Fibroblast of mammary gland (primary cell): ENCODE data around the gene QPCT.
"Not testable (repeated sequence)": the region's sequence is repeated elsewhere in the genome, so short reads cannot be mapped to it uniquely, and the experiment has no call there.

Experiments used
- DNase-seq: peaks from one replicate; pipeline ENCODE4 v3.0.0-alpha.2; 2010; ENCODE audit warnings: low read depth
- H3K4me3 ChIP-seq: 2 replicates; pipeline ENCODE4 v1.5.1; 2011; ENCODE audit warnings: low read depth, mild to moderate bottlenecking, low read length, moderate library complexity; ENCODE audit not compliant: control insufficient read depth
- TF ChIP-seq, protein P1 (sequence below): conservative IDR thresholded peaks from 2 replicates; pipeline ENCODE4 v1.5.1; 2011; ENCODE audit warnings: low read depth, low read length, inconsistent platforms; ENCODE audit not compliant: control insufficient read depth, insufficient read depth

Gene QPCT

DNA sequence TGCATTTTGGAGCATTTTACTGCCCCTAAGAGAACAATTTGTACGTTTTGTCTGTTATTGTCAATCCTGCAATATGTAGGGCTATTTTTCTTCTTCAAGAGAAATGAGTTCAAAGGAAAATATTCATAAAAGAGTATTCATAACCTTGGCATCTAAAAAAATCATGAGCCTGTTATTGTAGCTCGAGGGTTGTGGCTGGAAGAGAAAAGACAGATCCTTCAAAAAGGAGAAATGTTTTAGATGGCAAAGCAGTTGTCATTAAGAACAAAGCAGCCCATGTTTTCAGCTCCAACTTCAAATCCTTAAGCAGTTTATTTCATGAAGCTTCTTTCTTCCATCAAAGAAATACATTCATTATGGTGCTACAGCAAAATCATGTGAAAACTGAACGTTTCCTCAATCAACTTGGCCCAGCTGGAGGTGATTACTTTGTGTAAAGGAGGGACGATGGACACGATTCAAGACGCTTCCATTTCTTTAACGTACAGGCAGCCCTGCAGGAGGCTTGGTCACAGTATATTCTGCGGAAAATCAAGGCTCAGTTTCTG lies 31.4 kb downstream of the QPCT start:
- TF ChIP-seq, protein P1, sequence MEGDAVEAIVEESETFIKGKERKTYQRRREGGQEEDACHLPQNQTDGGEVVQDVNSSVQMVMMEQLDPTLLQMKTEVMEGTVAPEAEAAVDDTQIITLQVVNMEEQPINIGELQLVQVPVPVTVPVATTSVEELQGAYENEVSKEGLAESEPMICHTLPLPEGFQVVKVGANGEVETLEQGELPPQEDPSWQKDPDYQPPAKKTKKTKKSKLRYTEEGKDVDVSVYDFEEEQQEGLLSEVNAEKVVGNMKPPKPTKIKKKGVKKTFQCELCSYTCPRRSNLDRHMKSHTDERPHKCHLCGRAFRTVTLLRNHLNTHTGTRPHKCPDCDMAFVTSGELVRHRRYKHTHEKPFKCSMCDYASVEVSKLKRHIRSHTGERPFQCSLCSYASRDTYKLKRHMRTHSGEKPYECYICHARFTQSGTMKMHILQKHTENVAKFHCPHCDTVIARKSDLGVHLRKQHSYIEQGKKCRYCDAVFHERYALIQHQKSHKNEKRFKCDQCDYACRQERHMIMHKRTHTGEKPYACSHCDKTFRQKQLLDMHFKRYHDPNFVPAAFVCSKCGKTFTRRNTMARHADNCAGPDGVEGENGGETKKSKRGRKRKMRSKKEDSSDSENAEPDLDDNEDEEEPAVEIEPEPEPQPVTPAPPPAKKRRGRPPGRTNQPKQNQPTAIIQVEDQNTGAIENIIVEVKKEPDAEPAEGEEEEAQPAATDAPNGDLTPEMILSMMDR: no peak
- H3K4me3 ChIP-seq: no peak overlapping the region
- DNase-seq: peak; percentile 34

- peak; percentile 96 for DNase-seq
- TF ChIP-seq, protein P1: no peak
- H3K4me3 ChIP-seq: no peak overlapping the region
Measured at GRCh38 chr2:37376421-37377186, 32.2 kb downstream of the QPCT start.

DNA sequence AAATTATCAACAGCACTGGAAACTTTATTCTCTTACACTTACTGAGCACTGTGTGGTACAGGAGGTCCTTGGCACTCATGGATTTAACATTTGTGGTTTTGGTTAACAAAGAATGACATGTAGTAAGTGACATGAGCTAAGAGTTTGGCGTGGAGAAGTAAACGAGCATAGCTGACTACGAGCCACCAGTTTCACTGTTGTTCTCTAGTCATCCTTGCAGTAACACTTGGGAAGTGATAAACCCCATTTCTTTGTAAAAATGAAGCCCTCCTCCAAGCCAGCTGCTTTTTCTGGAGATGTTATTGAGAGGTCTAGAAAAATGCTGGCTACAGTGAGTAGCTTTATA lies 32.7 kb downstream of the QPCT start:
- DNase-seq: peak; percentile 83
- H3K4me3 ChIP-seq: no peak overlapping the region
- TF ChIP-seq, protein P1: no peak

DNA sequence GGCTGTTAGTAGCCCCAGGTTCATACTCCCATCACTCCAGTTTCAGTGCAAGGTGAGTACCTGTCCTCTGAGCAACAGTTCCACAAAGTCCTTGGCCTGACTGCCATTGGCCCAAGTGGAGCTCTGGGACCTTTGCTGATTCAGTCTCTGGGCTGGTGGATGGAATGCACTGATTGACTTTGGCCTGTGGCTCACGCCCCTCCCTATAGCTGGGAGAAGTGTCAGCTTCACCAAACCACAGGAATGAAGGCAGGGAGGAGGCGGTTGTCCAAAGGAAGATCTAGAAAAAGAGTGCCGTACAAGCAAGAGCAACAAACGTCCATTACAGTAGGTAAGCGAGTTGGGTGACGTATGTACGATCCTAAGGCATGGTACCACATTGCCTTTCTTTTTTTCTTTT lies 34.0 kb downstream of the QPCT start:
- peak; percentile 69 for DNase-seq
- TF ChIP-seq, protein P1: no peak
- H3K4me3 ChIP-seq: no peak overlapping the region

DNA sequence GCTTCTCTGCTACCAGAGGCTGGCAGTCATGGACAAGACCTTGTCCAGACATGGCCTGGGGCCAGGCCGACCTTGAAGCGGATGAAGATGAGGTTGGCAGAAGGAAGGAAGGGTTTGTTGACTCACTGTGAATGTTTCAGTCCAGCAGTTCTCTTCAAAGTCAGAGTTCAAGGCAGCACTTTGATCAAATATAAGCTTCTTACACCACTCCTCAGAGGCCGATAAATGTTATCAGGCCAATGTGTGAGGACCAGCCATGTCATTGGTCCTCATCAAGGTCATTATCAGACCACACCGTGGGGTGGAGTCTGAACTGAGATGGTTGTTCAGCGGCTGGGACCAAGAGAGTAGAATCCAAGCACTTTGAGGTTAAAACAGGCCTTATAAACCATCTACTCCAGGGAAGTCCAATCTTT lies 35.5 kb downstream of the QPCT start:
- TF ChIP-seq, protein P1: no peak
- H3K4me3 ChIP-seq: no peak overlapping the region
- DNase-seq: peak; percentile 55

DNA sequence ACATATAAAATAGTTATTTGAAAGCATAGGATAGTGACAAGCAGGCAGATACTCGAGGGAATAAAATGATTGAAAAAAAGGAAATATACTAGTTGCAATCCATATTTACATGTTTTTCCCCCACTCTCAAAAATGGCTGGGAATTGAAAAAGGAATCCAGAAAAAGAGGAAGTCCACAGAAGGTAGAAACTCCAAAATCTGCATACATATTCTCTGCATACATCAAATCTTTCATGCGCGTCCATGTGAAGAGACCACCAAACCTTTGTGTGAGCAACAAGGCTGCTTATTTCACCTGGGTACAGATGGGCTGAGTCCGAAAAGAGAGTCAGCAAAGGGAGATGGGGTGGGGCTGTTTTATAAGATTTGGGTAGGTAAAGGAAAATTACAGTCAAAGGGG lies 36.4 kb downstream of the QPCT start:
- H3K4me3 ChIP-seq, DNase-seq: not testable (repeated sequence)

DNA sequence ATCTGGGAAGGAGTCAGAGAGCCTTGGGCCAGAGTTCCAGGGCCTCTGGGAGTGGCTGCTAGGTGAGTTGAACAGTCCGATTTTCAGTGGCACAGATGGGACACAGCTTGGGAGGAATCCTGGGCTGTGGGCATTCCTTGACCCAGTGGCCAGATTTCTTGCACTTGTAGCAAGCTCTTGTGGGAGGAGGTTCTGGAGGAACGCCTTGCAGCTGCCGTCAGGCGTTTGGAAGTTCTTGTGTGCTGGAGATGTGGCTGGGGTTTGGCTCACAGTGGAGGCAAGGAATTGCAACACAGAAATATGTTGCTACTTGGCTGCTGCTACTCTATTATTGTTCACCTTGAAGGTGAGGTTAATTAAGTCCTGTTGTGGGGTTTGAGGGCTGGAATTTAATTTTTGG lies 39.8 kb downstream of the QPCT start:
- H3K4me3 ChIP-seq: not testable (repeated sequence)
- peak; percentile 54 for DNase-seq
